Activated naive CD8-positive, alpha-beta T cell (primary cell): ENCODE results near the gene TSHZ3.

Source experiments
- H3K27ac Mint-ChIP-seq: one replicate; pipeline ENCODE4 v1.8.0; 2021; ENCODE audit warnings: mixed read lengths
- H3K27me3 Mint-ChIP-seq: one replicate; pipeline ENCODE4 v1.8.0; 2021; ENCODE audit warnings: mixed read lengths
- H3K36me3 Mint-ChIP-seq: one replicate; pipeline ENCODE4 v1.8.0; 2021; ENCODE audit warnings: mixed read lengths
- H3K4me1 Mint-ChIP-seq: one replicate; pipeline ENCODE4 v1.8.0; 2021; ENCODE audit warnings: low read depth, mixed read lengths
- H3K4me3 Mint-ChIP-seq: one replicate; pipeline ENCODE4 v1.8.0; 2021; ENCODE audit warnings: mild to moderate bottlenecking, mixed read lengths
- H3K9me3 Mint-ChIP-seq: one replicate; pipeline ENCODE4 v1.8.0; 2021; ENCODE audit warnings: low read depth, mixed read lengths

Gene TSHZ3

GRCh38 chr19:31301306-31301980, 47.8 kb downstream of the TSHZ3 start:
- Mint-ChIP-seq H3K27me3 (no peaks in the 10 kb centered on the region), H3K36me3 (no peaks in the 10 kb centered on the region), H3K9me3 (no peaks in the 10 kb centered on the region), H3K4me1 (no peaks in the 10 kb centered on the region), H3K27ac (no peak overlapping the region), H3K4me3 (no peak overlapping the region)

- H3K36me3 Mint-ChIP-seq = no peaks in the 10 kb centered on the region
- H3K4me1 Mint-ChIP-seq = no peaks in the 10 kb centered on the region
- H3K27me3 Mint-ChIP-seq = no peaks in the 10 kb centered on the region
- H3K9me3 Mint-ChIP-seq = no peaks in the 10 kb centered on the region
- no peak overlapping the region for H3K4me3 Mint-ChIP-seq
- H3K27ac Mint-ChIP-seq = no peak overlapping the region
Observed at GRCh38 chr19:31300422-31300821, 48.8 kb downstream of the TSHZ3 start.

GRCh38 chr19:31299665-31300064, 49.6 kb downstream of the TSHZ3 start:
- Mint-ChIP-seq H3K9me3 (no peaks in the 10 kb centered on the region), H3K4me1 (no peaks in the 10 kb centered on the region), H3K27me3 (peaks cover 2% of the 10 kb centered on the region), H3K36me3 (no peaks in the 10 kb centered on the region), H3K27ac (no peak overlapping the region), H3K4me3 (no peak overlapping the region)

- Mint-ChIP-seq H3K4me3 (no peak overlapping the region), H3K4me1 (no peaks in the 10 kb centered on the region), H3K9me3 (no peaks in the 10 kb centered on the region), H3K27ac (no peak overlapping the region), H3K36me3 (no peaks in the 10 kb centered on the region), H3K27me3 (peaks cover 2% of the 10 kb centered on the region)
Observed at GRCh38 chr19:31297991-31298390, 51.2 kb downstream of the TSHZ3 start.

GRCh38 chr19:31296741-31297390, 52.4 kb downstream of the TSHZ3 start:
- no peak overlapping the region for H3K4me3 Mint-ChIP-seq
- no peaks in the 10 kb centered on the region for H3K4me1 Mint-ChIP-seq
- no peak overlapping the region for H3K27ac Mint-ChIP-seq
- H3K9me3 Mint-ChIP-seq = no peaks in the 10 kb centered on the region
- no peaks in the 10 kb centered on the region for H3K36me3 Mint-ChIP-seq
- peaks cover 2% of the 10 kb centered on the region for H3K27me3 Mint-ChIP-seq

GRCh38 chr19:31294189-31294588, 55.0 kb downstream of the TSHZ3 start:
- Mint-ChIP-seq H3K27ac (no peak overlapping the region), H3K4me3 (no peak overlapping the region)

GRCh38 chr19:31292639-31293185, 56.5 kb downstream of the TSHZ3 start:
- Mint-ChIP-seq H3K4me1 (no peaks in the 10 kb centered on the region), H3K27ac (no peak overlapping the region), H3K9me3 (no peaks in the 10 kb centered on the region), H3K27me3 (peaks cover 2% of the 10 kb centered on the region), H3K4me3 (no peak overlapping the region), H3K36me3 (no peaks in the 10 kb centered on the region)

More at GRCh38 chr19:31294189-31294588, 55.0 kb downstream of the TSHZ3 start:
- Mint-ChIP-seq H3K4me1 (no peaks in the 10 kb centered on the region), H3K27me3 (peaks cover 2% of the 10 kb centered on the region), H3K9me3 (no peaks in the 10 kb centered on the region), H3K36me3 (no peaks in the 10 kb centered on the region)

GRCh38 chr19:31290931-31291590, 58.2 kb downstream of the TSHZ3 start:
- Mint-ChIP-seq H3K4me3 (no peak overlapping the region), H3K9me3 (no peaks in the 10 kb centered on the region), H3K4me1 (no peaks in the 10 kb centered on the region), H3K36me3 (no peaks in the 10 kb centered on the region), H3K27me3 (peaks cover 2% of the 10 kb centered on the region), H3K27ac (no peak overlapping the region)

GRCh38 chr19:31289976-31290375, 59.3 kb downstream of the TSHZ3 start:
- no peak overlapping the region for H3K27ac Mint-ChIP-seq
- no peaks in the 10 kb centered on the region for H3K27me3 Mint-ChIP-seq
- H3K4me3 Mint-ChIP-seq = no peak overlapping the region

GRCh38 chr19:31289381-31289880, 59.8 kb downstream of the TSHZ3 start:
- no peak overlapping the region for H3K27ac Mint-ChIP-seq
- H3K27me3 Mint-ChIP-seq = no peaks in the 10 kb centered on the region
- H3K4me3 Mint-ChIP-seq = no peak overlapping the region
- H3K36me3 Mint-ChIP-seq = no peaks in the 10 kb centered on the region
- H3K9me3 Mint-ChIP-seq = no peaks in the 10 kb centered on the region
- no peaks in the 10 kb centered on the region for H3K4me1 Mint-ChIP-seq

More at GRCh38 chr19:31289976-31290375, 59.3 kb downstream of the TSHZ3 start:
- Mint-ChIP-seq H3K9me3 (no peaks in the 10 kb centered on the region), H3K36me3 (no peaks in the 10 kb centered on the region), H3K4me1 (no peaks in the 10 kb centered on the region)

GRCh38 chr19:31286491-31286890, 62.7 kb downstream of the TSHZ3 start:
- Mint-ChIP-seq H3K9me3 (no peaks in the 10 kb centered on the region), H3K36me3 (no peaks in the 10 kb centered on the region), H3K4me1 (no peaks in the 10 kb centered on the region), H3K27me3 (no peaks in the 10 kb centered on the region), H3K4me3 (no peak overlapping the region), H3K27ac (no peak overlapping the region)

- H3K9me3 Mint-ChIP-seq = no peaks in the 10 kb centered on the region
- H3K27me3 Mint-ChIP-seq = no peaks in the 10 kb centered on the region
- no peaks in the 10 kb centered on the region for H3K4me1 Mint-ChIP-seq
- no peaks in the 10 kb centered on the region for H3K36me3 Mint-ChIP-seq
- H3K27ac Mint-ChIP-seq = no peak overlapping the region
- H3K4me3 Mint-ChIP-seq = no peak overlapping the region
Observed at GRCh38 chr19:31285744-31286143, 63.5 kb downstream of the TSHZ3 start.

- H3K27ac Mint-ChIP-seq = no peak overlapping the region
- no peaks in the 10 kb centered on the region for H3K9me3 Mint-ChIP-seq
- H3K27me3 Mint-ChIP-seq = no peaks in the 10 kb centered on the region
- no peaks in the 10 kb centered on the region for H3K4me1 Mint-ChIP-seq
- H3K4me3 Mint-ChIP-seq = no peak overlapping the region
- H3K36me3 Mint-ChIP-seq = no peaks in the 10 kb centered on the region
Observed at GRCh38 chr19:31284621-31285020, 64.6 kb downstream of the TSHZ3 start.

GRCh38 chr19:31283701-31284100, 65.5 kb downstream of the TSHZ3 start:
- no peak overlapping the region for H3K4me3 Mint-ChIP-seq
- H3K36me3 Mint-ChIP-seq = no peaks in the 10 kb centered on the region
- no peaks in the 10 kb centered on the region for H3K27me3 Mint-ChIP-seq
- H3K4me1 Mint-ChIP-seq = no peaks in the 10 kb centered on the region
- H3K27ac Mint-ChIP-seq = no peak overlapping the region
- no peaks in the 10 kb centered on the region for H3K9me3 Mint-ChIP-seq

GRCh38 chr19:31282346-31282745, 66.9 kb downstream of the TSHZ3 start:
- H3K9me3 Mint-ChIP-seq = no peaks in the 10 kb centered on the region
- no peak overlapping the region for H3K27ac Mint-ChIP-seq
- no peaks in the 10 kb centered on the region for H3K4me1 Mint-ChIP-seq
- no peaks in the 10 kb centered on the region for H3K36me3 Mint-ChIP-seq
- H3K4me3 Mint-ChIP-seq = no peak overlapping the region
- no peaks in the 10 kb centered on the region for H3K27me3 Mint-ChIP-seq
